Measurements from ENCODE around the gene MVB12B. TPM values are rescaled to one million over a fixed set of nuclear protein-coding genes. Genes with fewer than 3 reads are reported as not detected.

Gene MVB12B
- total RNA-seq, 4 donors from 2014 or later, result 7.9 to 28.9 (median 14.4) TPM

GRCh38 chr9:126321742-126322141, 4.9 kb upstream of the MVB12B start:
- DNase-seq, result no peak
- H3K27ac ChIP-seq, result no peak overlapping the region
- no peak overlapping the region for H3K4me3 ChIP-seq
- TF ChIP-seq POLR2A (IDR thresholded peaks at IDR 0.05) (no peak), CTCF (IDR thresholded peaks at IDR 0.05) (no peak)
- H3K9me3 ChIP-seq, result no peaks in the 10 kb centered on the region
- no peaks in the 10 kb centered on the region for H3K36me3 ChIP-seq
- H3K27me3 ChIP-seq, result no peaks in the 10 kb centered on the region
- H3K4me1 ChIP-seq, result peaks cover 0 to 4% (median 0%) of the 10 kb centered on the region in 4 donors

- Histone ChIP-seq H3K27ac (peak overlapping the region; percentile 78 to 85 (median 80)), H3K36me3 (no peaks in the 10 kb centered on the region), H3K4me3 (peak overlapping the region; percentile 53 to 71 (median 64)), H3K9me3 (no peaks in the 10 kb centered on the region), H3K27me3 (no peaks in the 10 kb centered on the region), H3K4me1 (peaks cover 0 to 11% (median 0%) of the 10 kb centered on the region in 4 donors)
- no peak for DNase-seq
- no peak for TF ChIP-seq CTCF (IDR thresholded peaks at IDR 0.05)
- TF ChIP-seq POLR2A (IDR thresholded peaks at IDR 0.05), result no peak
Observed at GRCh38 chr9:126325821-126326220, 808 bp upstream of the MVB12B start.

- peak in 2 of 3 donors; percentile 43 to 52 for DNase-seq
- peaks cover 0 to 11% (median 0%) of the 10 kb centered on the region in 4 donors for H3K4me1 ChIP-seq
- H3K9me3 ChIP-seq, result no peaks in the 10 kb centered on the region
- H3K27ac ChIP-seq, result peak overlapping the region; percentile 66 to 85 (median 78)
- peak overlapping the region; percentile 53 to 71 (median 64) for H3K4me3 ChIP-seq
- TF ChIP-seq CTCF (IDR thresholded peaks at IDR 0.05) (no peak), POLR2A (IDR thresholded peaks at IDR 0.05) (no peak)
- no peaks in the 10 kb centered on the region for H3K36me3 ChIP-seq
- H3K27me3 ChIP-seq, result no peaks in the 10 kb centered on the region
Observed at GRCh38 chr9:126327006-126327713, 531 bp downstream of the MVB12B start.

- peak overlapping the region; percentile 53 to 71 (median 64) for H3K4me3 ChIP-seq
- DNase-seq, result no peak
- TF ChIP-seq CTCF (IDR thresholded peaks at IDR 0.05) (no peak), POLR2A (IDR thresholded peaks at IDR 0.05) (no peak)
- H3K9me3 ChIP-seq, result no peaks in the 10 kb centered on the region
- H3K27me3 ChIP-seq, result no peaks in the 10 kb centered on the region
- no peaks in the 10 kb centered on the region for H3K36me3 ChIP-seq
- H3K27ac ChIP-seq, result peak overlapping the region; percentile 66 to 85 (median 78)
- H3K4me1 ChIP-seq, result peaks cover 0 to 11% (median 0%) of the 10 kb centered on the region in 4 donors
Observed at GRCh38 chr9:126327714-126328185, 1.1 kb downstream of the MVB12B start.

DNA sequence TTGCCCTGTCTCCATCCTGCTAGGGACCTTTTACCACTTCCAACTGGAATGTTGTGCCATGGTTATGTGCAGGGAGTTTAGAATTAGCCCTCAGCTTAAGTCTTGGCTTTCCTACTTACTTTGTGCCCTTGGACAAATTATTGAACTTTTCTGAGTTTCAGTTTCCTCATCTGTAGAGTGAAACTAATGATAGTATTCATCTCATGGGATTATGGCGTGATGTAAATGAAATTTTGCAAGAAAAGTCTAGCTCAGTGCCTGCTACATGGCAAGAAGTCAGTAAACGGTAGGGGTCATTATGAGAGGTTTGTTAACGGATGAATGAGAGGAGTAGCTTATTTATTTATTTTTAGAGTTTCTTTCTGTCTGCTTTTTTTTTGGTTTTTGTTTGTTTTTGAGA, 1.8 kb downstream of the MVB12B start:
- Histone ChIP-seq H3K36me3 (no peaks in the 10 kb centered on the region), H3K4me1 (peaks cover 0 to 11% (median 0%) of the 10 kb centered on the region in 4 donors), H3K4me3 (peak overlapping the region in 1 of 4 donors; percentile 71), H3K27ac (peak overlapping the region in 3 of 4 donors; percentile 66 to 85 (median 79)), H3K27me3 (no peaks in the 10 kb centered on the region), H3K9me3 (no peaks in the 10 kb centered on the region)
- TF ChIP-seq POLR2A (IDR thresholded peaks at IDR 0.05), result no peak
- no peak for TF ChIP-seq CTCF (IDR thresholded peaks at IDR 0.05)
- no peak for DNase-seq

All from Peyer's patch (tissue), 4 donors.